Measurements from ENCODE around the gene RDH8.

The RDH8 gene

DNA sequence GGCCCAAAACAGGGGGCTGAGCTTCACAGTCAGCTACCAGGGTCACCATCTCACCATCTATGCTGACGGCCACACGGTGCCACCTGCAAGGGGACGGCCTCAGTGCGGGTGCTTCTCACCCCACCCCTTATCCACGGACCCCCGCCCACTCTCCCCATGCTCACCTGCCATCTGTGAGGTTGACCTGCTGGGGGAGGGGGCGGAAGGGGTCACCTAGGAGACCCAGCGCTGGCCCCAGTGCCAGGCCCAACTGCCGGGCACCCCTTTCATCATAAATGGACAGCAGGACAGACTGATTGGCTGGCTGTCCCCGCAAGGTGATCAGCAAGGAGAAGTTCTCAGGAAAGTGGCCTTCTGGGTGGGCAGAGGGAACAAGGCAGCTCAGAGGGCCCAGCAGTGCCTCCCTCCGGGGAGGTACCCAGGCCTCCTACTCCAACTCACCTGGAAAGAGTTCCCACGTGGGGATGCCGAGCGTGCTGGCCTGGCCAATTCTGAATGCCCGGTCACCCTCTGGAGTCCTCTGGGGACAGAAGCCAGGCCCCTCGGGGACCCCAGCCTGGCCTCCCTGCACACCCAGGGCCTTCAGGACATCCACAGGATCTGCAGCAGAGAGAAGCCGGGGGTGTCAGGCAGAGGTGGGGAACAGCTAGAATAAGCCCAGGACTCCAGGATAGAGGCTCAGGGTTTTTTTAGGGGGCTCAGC, 7.5 kb upstream of the RDH8 start:
- Histone ChIP-seq H3K4me1 (ENCODE audit: control insufficient read depth, insufficient read depth, low read length, unreplicated experiment) (peaks cover 32% of the 10 kb centered on the region), H3K36me3 (ENCODE audit: insufficient read depth, low read length) (no peaks in the 10 kb centered on the region), H3K27ac (ENCODE audit: low read depth, low read length) (0 out of 2 replicates have a peak overlapping the region, but pooled peaks have one; percentile 95), H2AFZ (ENCODE audit: low read length, unreplicated experiment) (no peak overlapping the region), H3K27me3 (ENCODE audit: insufficient read depth, low read length) (no peaks in the 10 kb centered on the region), H3K79me2 (ENCODE audit: control insufficient read depth, insufficient read depth, low read length, unreplicated experiment) (no peaks in the 10 kb centered on the region), H3K4me3 (ENCODE audit: low read depth, low read length) (no peak overlapping the region)

DNA sequence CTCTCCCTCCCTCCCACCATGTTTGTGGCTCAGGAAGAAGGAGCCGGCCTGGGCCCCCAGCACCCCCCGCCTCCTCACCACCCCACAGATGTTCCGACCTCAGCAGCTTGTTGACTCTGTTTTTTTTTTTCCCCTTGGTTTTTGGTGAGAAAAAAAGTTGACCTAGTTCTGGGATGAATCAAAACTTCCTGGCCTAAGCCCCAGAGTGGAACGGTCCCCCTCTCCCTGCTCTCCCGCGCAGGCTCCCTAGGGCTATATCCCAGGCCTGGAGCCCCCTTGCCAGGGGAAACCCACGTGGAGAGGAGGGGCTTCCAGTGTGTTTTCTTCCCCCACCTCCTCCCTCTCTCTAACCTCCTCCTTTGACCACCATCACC, 7.0 kb upstream of the RDH8 start:
- no peak overlapping the region for H3K4me3 ChIP-seq (ENCODE audit: low read depth, low read length)
- H2AFZ ChIP-seq (ENCODE audit: low read length, unreplicated experiment), result no peak overlapping the region
- no peaks in the 10 kb centered on the region for H3K27me3 ChIP-seq (ENCODE audit: insufficient read depth, low read length)
- H3K79me2 ChIP-seq (ENCODE audit: control insufficient read depth, insufficient read depth, low read length, unreplicated experiment), result no peaks in the 10 kb centered on the region
- H3K27ac ChIP-seq (ENCODE audit: low read depth, low read length), result peak overlapping the region; percentile 95; the same call in 1 of the 2 replicates
- H3K4me1 ChIP-seq (ENCODE audit: control insufficient read depth, insufficient read depth, low read length, unreplicated experiment), result peaks cover 32% of the 10 kb centered on the region
- no peaks in the 10 kb centered on the region for H3K36me3 ChIP-seq (ENCODE audit: insufficient read depth, low read length)

DNA sequence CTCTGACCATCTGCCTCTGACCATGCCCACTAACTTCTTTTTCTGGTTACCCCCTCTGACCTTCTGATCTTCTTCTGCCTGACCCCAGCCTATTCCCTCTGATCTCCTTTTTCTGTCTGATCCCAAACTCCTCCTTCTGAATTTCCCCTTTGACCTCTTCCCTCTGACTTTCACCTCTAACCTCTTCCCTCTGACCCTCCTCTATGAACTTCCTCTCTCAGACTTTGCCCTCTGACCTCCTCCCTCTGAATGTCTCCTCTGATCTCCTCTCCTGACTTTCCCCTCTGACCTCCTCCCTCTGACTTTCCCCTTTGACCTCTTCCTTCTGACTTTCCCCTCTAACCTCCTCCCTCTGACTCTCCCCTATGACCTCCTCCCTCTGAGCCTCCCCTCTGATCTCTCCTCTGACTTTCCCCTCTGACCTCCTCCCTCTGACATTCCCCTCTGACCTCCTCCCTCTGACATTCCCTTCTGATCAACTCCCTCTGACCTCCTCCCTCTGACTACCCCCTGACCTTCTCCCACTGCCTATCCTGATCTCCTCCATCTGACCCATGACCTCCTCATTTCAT, 6.4 kb upstream of the RDH8 start:
- Histone ChIP-seq H3K27me3 (ENCODE audit: insufficient read depth, low read length) (no peaks in the 10 kb centered on the region), H3K27ac (ENCODE audit: low read depth, low read length) (peak overlapping the region; percentile 95), H3K4me1 (ENCODE audit: control insufficient read depth, insufficient read depth, low read length, unreplicated experiment) (peaks cover 32% of the 10 kb centered on the region), H3K36me3 (ENCODE audit: insufficient read depth, low read length) (no peaks in the 10 kb centered on the region), H3K4me3 (ENCODE audit: low read depth, low read length) (no peak overlapping the region), H2AFZ (ENCODE audit: low read length, unreplicated experiment) (no peak overlapping the region), H3K79me2 (ENCODE audit: control insufficient read depth, insufficient read depth, low read length, unreplicated experiment) (no peaks in the 10 kb centered on the region)

DNA sequence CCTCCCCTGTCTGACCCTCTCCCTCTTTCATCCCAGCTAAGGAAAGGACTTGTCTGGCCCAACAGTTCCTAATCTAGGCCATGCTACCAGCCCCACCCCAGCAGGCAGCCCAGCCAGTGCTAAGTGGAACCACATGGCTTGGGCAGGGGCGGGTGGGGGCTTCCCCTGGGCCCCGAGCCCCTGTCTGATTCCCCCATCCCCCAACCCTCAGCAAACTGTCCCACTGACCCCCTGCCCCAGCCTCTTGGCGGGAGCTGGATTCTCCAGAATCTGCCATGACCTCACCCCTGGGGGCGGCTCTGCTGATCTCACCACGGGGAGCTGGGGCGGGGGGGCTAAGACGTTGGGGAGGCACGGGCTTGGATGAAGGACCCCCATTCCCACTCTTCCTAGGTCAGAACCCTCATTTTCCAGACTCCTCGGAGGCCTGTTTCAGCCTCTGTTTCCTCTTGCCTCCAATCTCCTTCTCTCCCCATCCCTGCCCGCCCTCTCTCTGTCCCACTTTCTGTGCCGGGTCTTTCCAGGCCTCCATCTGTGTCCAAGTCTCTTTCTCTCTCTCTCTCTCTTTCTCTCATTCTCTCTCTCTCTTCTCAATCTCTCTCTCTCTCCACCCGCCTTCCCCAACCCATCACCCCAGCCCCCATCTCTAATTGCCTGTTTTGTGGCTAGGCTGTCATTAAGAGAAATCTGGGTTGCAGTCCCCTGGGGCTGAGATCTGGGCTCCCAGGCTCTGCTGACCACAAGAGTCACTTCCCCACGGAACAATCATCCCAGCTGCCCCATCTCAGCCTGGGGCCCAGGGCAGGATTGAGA, 5.7 kb upstream of the RDH8 start:
- H3K4me1 ChIP-seq (ENCODE audit: control insufficient read depth, insufficient read depth, low read length, unreplicated experiment), result peaks cover 32% of the 10 kb centered on the region

DNA sequence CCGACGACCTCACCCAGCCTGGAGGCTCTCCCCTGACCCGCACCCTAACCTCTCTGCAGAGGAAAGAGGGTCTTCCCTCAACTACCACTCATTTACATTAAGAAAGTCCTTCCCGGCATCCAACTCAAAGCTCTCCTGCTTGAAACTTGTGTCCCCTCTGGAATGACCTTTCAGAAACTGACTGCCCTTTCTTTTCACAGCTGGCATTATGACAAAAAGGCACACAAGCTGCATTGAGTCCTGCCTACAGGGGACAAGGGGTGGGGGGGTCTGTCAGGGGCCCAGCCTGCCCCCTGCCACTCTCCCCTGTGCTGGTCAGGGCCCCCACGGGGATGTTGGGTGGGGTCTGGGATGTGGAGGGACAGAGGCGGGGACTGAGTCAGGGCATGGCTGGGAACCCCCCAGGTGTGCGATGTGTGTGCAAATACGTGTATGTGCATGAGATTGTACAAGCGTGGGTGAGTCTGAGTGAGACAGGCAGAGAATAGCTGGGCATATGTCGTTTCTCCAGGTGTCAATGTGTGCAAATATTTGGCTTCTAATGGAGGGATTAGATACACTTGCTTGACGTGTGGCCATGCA, 5.0 kb upstream of the RDH8 start:
- Histone ChIP-seq H3K36me3 (ENCODE audit: insufficient read depth, low read length) (no peaks in the 10 kb centered on the region), H3K27ac (ENCODE audit: low read depth, low read length) (peak overlapping the region; percentile 95), H3K79me2 (ENCODE audit: control insufficient read depth, insufficient read depth, low read length, unreplicated experiment) (no peaks in the 10 kb centered on the region), H3K4me1 (ENCODE audit: control insufficient read depth, insufficient read depth, low read length, unreplicated experiment) (peaks cover 32% of the 10 kb centered on the region), H3K4me3 (ENCODE audit: low read depth, low read length) (peak overlapping the region; percentile 49; the same call in 1 of the 2 replicates), H3K27me3 (ENCODE audit: insufficient read depth, low read length) (0 out of 2 replicates have a peak, but pooled peaks cover 4% of the 10 kb centered on the region), H2AFZ (ENCODE audit: low read length, unreplicated experiment) (no peak overlapping the region)

More for the DNA sequence above, 5.7 kb upstream of the RDH8 start:
- no peak overlapping the region for H3K4me3 ChIP-seq (ENCODE audit: low read depth, low read length)
- H3K27ac ChIP-seq (ENCODE audit: low read depth, low read length), result peak overlapping the region; percentile 95
- 0 out of 2 replicates have a peak, but pooled peaks cover 4% of the 10 kb centered on the region for H3K27me3 ChIP-seq (ENCODE audit: insufficient read depth, low read length)
- no peaks in the 10 kb centered on the region for H3K79me2 ChIP-seq (ENCODE audit: control insufficient read depth, insufficient read depth, low read length, unreplicated experiment)
- H3K36me3 ChIP-seq (ENCODE audit: insufficient read depth, low read length), result no peaks in the 10 kb centered on the region
- no peak overlapping the region for H2AFZ ChIP-seq (ENCODE audit: low read length, unreplicated experiment)

DNA sequence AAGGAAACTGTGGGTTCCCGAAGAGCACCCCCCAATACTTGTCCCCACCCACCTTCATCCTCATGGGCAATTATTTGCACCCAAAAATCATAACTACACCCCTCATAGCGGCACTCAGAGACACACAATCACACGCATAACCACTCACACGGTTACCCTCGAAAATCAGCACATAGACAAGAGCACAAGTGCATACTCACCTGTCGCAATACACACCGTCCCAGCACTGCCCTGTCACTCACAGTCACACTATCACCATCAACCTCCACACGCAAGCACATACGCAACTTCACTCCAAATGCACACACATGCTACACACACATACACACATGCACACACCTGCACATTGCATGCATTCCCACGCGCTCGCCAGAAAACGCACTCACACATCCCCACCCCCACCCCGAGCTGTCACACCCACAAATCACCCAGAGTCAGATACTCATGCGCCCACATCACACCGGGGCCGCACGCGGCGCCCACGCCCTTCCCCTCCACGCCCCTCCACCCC, 3.5 kb upstream of the RDH8 start:
- 0 out of 2 replicates have a peak, but pooled peaks cover 4% of the 10 kb centered on the region for H3K27me3 ChIP-seq (ENCODE audit: insufficient read depth, low read length)
- peak overlapping the region; percentile 95; the same call in 1 of the 2 replicates for H3K27ac ChIP-seq (ENCODE audit: low read depth, low read length)
- H3K79me2 ChIP-seq (ENCODE audit: control insufficient read depth, insufficient read depth, low read length, unreplicated experiment), result no peaks in the 10 kb centered on the region
- no peak overlapping the region for H2AFZ ChIP-seq (ENCODE audit: low read length, unreplicated experiment)
- peaks cover 32% of the 10 kb centered on the region for H3K4me1 ChIP-seq (ENCODE audit: control insufficient read depth, insufficient read depth, low read length, unreplicated experiment)
- H3K36me3 ChIP-seq (ENCODE audit: insufficient read depth, low read length), result no peaks in the 10 kb centered on the region
- peak overlapping the region; percentile 78 for H3K4me3 ChIP-seq (ENCODE audit: low read depth, low read length)

DNA sequence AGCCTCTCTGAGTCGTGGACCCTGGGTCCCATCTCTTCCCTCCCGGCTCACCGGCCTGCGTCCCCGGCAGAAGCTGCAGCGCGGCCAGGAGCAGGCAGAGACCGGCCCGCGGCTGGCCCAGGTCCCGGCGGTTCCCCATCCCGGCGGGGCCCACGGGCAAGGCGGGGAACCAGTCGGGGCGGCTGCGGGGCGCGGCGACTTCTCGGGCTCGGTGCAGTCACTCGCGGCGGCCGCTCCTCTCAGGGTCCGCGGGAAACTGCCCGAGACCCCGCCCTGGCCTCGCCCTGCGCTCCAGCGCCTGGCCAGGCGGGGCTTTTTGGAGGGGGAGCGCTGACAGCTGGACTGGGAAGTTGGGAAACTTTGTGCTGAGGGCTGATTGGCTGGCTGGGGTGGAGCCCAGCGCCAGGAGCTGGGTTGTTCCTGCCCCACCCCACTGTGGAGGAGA, 3.0 kb upstream of the RDH8 start, which contains the start of gene COL5A3:
Gene COL5A3, minus strand, starts transcription at position 258 of the 445 bp plus-strand sequence. Its CDS starts 119 bp downstream, at position 139.
- Histone ChIP-seq H3K27ac (ENCODE audit: low read depth, low read length) (peak within 1 kb of the TSS; percentile 95; the same call in 1 of the 2 replicates), H3K79me2 (ENCODE audit: control insufficient read depth, insufficient read depth, low read length, unreplicated experiment) (no peaks in the 10 kb centered on the region), H2AFZ (ENCODE audit: low read length, unreplicated experiment) (no peak within 1 kb of the TSS), H3K36me3 (ENCODE audit: insufficient read depth, low read length) (no peaks in the 10 kb centered on the region), H3K4me3 (ENCODE audit: low read depth, low read length) (peak within 1 kb of the TSS; percentile 78), H3K27me3 (ENCODE audit: insufficient read depth, low read length) (0 out of 2 replicates have a peak, but pooled peaks cover 4% of the 10 kb centered on the region), H3K4me1 (ENCODE audit: control insufficient read depth, insufficient read depth, low read length, unreplicated experiment) (peaks cover 32% of the 10 kb centered on the region)

DNA sequence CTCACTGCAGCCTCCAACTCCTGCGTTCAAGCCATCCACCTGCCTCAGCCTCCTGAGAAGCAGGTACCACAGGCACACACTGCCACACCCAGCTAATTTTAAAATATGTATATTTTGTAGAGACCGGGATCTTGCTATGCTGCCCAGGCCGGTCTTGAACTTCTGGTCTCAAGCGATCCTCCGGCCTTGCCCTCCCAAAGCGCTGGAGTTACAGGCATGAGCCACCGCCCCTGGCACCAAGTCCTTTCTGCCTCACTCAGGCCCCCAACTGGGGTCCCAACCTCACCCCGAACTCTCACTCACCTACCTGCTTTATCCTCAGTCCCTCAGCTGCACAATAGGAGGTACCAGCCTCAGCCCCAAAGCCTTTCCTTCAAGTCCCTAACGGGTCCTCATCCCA, 2.3 kb upstream of the RDH8 start:
- peaks cover 32% of the 10 kb centered on the region for H3K4me1 ChIP-seq (ENCODE audit: control insufficient read depth, insufficient read depth, low read length, unreplicated experiment)
- H3K79me2 ChIP-seq (ENCODE audit: control insufficient read depth, insufficient read depth, low read length, unreplicated experiment), result no peaks in the 10 kb centered on the region
- 0 out of 2 replicates have a peak, but pooled peaks cover 4% of the 10 kb centered on the region for H3K27me3 ChIP-seq (ENCODE audit: insufficient read depth, low read length)
- H2AFZ ChIP-seq (ENCODE audit: low read length, unreplicated experiment), result no peak overlapping the region
- H3K27ac ChIP-seq (ENCODE audit: low read depth, low read length), result no peak overlapping the region
- no peak overlapping the region for H3K4me3 ChIP-seq (ENCODE audit: low read depth, low read length)
- H3K36me3 ChIP-seq (ENCODE audit: insufficient read depth, low read length), result no peaks in the 10 kb centered on the region

DNA sequence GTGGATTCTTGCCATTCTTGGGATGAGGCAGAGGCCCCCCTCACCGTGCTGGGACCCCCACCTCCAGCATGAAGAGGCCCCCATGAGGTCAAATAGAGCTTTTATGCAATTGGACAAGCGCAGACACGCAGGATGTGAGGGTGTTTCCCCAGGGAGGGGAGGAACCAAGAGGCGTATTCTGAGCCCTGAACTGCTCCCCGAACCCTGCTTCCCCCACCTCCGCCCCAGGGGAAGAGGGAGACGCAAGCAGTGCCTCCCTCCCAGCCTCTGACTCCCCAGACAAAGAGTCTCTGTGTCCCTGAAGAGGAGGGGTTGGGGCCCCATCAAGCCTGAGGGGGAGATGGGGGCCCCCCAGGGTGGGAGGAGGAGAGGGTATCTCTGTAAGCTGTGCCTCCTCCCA, 1.3 kb upstream of the RDH8 start:
- Histone ChIP-seq H3K4me1 (ENCODE audit: control insufficient read depth, insufficient read depth, low read length, unreplicated experiment) (peaks cover 32% of the 10 kb centered on the region), H3K36me3 (ENCODE audit: insufficient read depth, low read length) (no peaks in the 10 kb centered on the region), H3K4me3 (ENCODE audit: low read depth, low read length) (no peak overlapping the region), H3K27me3 (ENCODE audit: insufficient read depth, low read length) (0 out of 2 replicates have a peak, but pooled peaks cover 4% of the 10 kb centered on the region), H3K79me2 (ENCODE audit: control insufficient read depth, insufficient read depth, low read length, unreplicated experiment) (no peaks in the 10 kb centered on the region), H3K27ac (ENCODE audit: low read depth, low read length) (no peak overlapping the region), H2AFZ (ENCODE audit: low read length, unreplicated experiment) (no peak overlapping the region)
